Bronchial epithelial cell (primary cell): ENCODE data around the gene BICD2. TPM values are rescaled to one million over a fixed set of nuclear protein-coding genes. Genes with fewer than 3 reads are reported as not detected.
A peak's percentile ranks its signal among the peaks of the same experiment; 100 is the strongest.

Experiments used
- DNase-seq: peaks from one replicate; pipeline ENCODE4 v3.0.0-alpha.2; 2010; ENCODE audit warnings: low read depth
- FAIRE-seq: peaks from 2 replicates; lab custom pipeline; 2011; peaks lifted over from hg19 to GRCh38; lab: Jason Lieb, UNC
- H3K27me3 ChIP-seq: 2 replicates; pipeline ENCODE4 v1.5.1; 2011; ENCODE audit warnings: low read length; ENCODE audit not compliant: control insufficient read depth, insufficient read depth
- H3K36me3 ChIP-seq: 2 replicates; pipeline ENCODE4 v1.5.1; 2011; ENCODE audit warnings: low read length; ENCODE audit not compliant: control insufficient read depth, insufficient read depth
- H3K4me3 ChIP-seq: 2 replicates; pipeline ENCODE4 v1.5.1; 2011; ENCODE audit warnings: mild to moderate bottlenecking, low read depth, low read length, control low read depth
- total RNA-seq: library from RNA; depleted of rRNA; stranded (reverse); fragments of >200 nt; gene quantifications from 2 replicates; pipeline ENCODE4 v1.2.1, GENCODE V29; 2014
- TF ChIP-seq, protein P1 (sequence below): IDR thresholded peaks from 2 replicates; pipeline ENCODE4 v1.5.1; 2011; ENCODE audit warnings: mild to moderate bottlenecking, moderate library complexity, low read length, control low read depth, inconsistent platforms; ENCODE audit not compliant: insufficient read depth, severe bottlenecking

Gene BICD2
- total RNA-seq, 1 donor from 2014 or later, result 92.7 TPM

- Histone ChIP-seq H3K4me3 (no peak overlapping the region), H3K27me3 (no peaks in the 10 kb centered on the region), H3K36me3 (peaks cover 1% of the 10 kb centered on the region)
- FAIRE-seq (no peak), DNase-seq (peak; percentile 64)
- TF ChIP-seq, protein P1, sequence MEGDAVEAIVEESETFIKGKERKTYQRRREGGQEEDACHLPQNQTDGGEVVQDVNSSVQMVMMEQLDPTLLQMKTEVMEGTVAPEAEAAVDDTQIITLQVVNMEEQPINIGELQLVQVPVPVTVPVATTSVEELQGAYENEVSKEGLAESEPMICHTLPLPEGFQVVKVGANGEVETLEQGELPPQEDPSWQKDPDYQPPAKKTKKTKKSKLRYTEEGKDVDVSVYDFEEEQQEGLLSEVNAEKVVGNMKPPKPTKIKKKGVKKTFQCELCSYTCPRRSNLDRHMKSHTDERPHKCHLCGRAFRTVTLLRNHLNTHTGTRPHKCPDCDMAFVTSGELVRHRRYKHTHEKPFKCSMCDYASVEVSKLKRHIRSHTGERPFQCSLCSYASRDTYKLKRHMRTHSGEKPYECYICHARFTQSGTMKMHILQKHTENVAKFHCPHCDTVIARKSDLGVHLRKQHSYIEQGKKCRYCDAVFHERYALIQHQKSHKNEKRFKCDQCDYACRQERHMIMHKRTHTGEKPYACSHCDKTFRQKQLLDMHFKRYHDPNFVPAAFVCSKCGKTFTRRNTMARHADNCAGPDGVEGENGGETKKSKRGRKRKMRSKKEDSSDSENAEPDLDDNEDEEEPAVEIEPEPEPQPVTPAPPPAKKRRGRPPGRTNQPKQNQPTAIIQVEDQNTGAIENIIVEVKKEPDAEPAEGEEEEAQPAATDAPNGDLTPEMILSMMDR, result no peak
Observed at GRCh38 chr9:92747459-92748232, 17.0 kb downstream of the BICD2 start.

- TF ChIP-seq, protein P1, result no peak
- Histone ChIP-seq H3K36me3 (peaks cover 1% of the 10 kb centered on the region), H3K4me3 (no peak overlapping the region), H3K27me3 (no peaks in the 10 kb centered on the region)
- DNase-seq, result no peak
- peak; percentile 60 for FAIRE-seq
Observed at GRCh38 chr9:92746567-92747458, 17.8 kb downstream of the BICD2 start.

- TF ChIP-seq, protein P1, result no peak
Observed at GRCh38 chr9:92745881-92746280, 18.8 kb downstream of the BICD2 start.

DNA sequence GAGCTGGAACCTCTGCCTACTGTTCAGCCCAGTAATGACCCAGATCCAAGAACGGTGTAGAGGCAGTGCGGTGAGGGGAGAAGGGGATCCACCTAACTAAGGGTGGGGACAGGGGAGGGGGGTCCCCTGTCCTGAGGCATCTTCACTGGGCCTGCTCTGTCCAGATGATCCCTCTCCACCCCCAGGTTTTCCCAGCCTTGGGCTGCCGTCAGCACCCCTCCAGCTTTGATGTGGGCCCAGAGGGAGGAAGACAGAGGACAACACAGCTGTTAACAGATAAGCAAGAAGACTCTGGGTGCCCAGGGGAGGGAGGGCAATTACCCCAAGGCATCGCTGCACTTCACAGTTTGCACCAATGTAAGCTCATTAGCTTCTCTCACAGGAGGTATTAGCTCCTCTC, 19.3 kb downstream of the BICD2 start:
- DNase-seq (no peak), FAIRE-seq (peak; percentile 64)
- peaks cover 1% of the 10 kb centered on the region for H3K36me3 ChIP-seq
- no peaks in the 10 kb centered on the region for H3K27me3 ChIP-seq
- TF ChIP-seq, protein P1, result no peak
- no peak overlapping the region for H3K4me3 ChIP-seq

More at GRCh38 chr9:92745881-92746280, 18.8 kb downstream of the BICD2 start:
- H3K4me3 ChIP-seq, result no peak overlapping the region
- DNase-seq, result no peak
- peaks cover 1% of the 10 kb centered on the region for H3K36me3 ChIP-seq
- H3K27me3 ChIP-seq, result no peaks in the 10 kb centered on the region
- no peak for FAIRE-seq

GRCh38 chr9:92740969-92741368, 23.7 kb downstream of the BICD2 start:
- Histone ChIP-seq H3K4me3 (no peak overlapping the region), H3K27me3 (no peaks in the 10 kb centered on the region), H3K36me3 (no peaks in the 10 kb centered on the region)
- DNase-seq, result peak; percentile 63
- FAIRE-seq, result no peak
- TF ChIP-seq, protein P1, result no peak
